IPS-11a (cell line): ENCODE results near the gene TRAF7.
A peak's percentile ranks its signal among the peaks of the same experiment; 100 is the strongest.

Experiments used
- H3K4me3 ChIP-seq: one replicate; pipeline ENCODE4 v1.5.1; 2013; ENCODE audit warnings: low read depth, low read length, control low read depth

The TRAF7 gene

DNA sequence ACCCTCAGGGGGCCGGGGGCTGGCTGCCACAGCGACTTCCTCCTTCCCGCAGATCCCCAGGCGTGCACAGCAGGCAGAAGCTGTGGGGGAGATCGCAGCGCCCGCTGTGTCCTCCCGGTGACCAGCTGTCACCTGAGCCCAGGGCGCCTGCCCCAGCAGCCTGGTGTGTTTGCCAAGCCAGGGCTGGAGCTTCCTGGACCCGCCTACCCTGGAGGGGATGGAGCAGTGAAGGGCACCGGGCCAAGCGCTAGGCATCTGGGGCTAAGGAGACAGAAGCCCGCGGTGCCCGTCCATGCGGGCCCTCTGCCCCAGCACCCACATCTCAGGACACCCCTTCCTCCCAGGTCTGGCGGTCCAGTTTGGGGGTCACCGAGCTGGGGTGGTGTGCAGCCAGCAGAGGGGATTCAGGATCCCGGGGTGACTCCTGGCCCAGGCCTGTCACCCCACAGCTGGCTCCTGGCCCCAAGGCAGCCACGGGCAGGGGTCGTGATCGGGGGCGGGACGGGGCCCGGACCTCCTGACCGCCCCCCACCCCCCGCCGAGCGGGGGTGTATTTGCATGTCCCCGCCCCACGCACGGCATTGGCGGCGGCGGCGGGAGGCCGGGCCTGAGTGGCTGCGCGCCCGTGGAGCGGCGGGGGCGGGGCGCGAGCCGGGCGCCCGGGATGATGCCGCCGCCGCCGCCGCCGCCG, 7.5 kb upstream of the TRAF7 start, which contains the start of gene RAB26:
TSS of gene RAB26 (plus strand) at position 645 of the 691 bp plus-strand sequence. CDS start 159 bp downstream, outside the sequence.
- peak within 1 kb of the TSS; percentile 65 for H3K4me3 ChIP-seq

DNA sequence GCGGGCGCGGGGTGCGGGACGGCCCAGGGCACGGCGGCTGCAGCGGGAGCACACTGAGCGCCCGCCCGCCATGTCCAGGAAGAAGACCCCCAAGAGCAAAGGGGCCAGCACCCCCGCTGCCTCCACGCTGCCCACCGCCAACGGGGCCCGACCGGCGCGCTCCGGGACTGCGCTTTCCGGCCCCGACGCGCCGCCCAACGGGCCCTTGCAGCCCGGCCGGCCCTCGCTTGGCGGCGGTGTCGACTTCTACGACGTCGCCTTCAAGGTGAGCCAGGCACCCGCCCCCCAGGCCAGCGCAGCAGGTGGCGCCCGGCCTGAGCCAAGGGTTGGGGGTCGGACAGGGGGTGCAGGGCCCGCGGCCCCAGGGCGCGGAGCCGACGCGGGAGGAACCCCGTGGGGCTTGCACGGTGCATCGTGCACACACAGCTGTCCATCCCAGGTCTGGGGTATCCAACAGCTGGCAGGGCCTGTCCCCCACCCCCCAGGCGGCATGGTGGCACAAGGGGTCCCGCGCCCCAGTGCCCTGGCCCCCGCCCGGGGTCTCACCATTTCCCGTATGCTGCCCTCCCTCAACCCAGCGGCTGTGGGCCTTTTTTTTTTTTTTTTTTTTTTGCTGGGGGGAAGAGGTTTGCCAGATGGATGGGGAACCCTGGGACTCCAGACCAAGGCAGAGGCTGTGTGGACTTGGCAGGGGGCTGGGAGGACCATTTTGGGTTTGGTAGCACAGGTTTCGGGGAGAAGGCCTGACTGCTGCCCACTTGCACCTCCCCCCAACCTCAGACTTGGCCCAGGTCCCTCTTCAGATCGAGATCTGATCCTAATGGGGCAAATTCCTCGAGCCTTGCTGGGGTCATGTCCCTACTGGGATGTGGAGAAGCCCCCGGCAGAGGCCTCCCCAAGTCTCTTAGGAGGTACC, 6.6 kb upstream of the TRAF7 start:
- H3K4me3 ChIP-seq = peak overlapping the region; percentile 65

DNA sequence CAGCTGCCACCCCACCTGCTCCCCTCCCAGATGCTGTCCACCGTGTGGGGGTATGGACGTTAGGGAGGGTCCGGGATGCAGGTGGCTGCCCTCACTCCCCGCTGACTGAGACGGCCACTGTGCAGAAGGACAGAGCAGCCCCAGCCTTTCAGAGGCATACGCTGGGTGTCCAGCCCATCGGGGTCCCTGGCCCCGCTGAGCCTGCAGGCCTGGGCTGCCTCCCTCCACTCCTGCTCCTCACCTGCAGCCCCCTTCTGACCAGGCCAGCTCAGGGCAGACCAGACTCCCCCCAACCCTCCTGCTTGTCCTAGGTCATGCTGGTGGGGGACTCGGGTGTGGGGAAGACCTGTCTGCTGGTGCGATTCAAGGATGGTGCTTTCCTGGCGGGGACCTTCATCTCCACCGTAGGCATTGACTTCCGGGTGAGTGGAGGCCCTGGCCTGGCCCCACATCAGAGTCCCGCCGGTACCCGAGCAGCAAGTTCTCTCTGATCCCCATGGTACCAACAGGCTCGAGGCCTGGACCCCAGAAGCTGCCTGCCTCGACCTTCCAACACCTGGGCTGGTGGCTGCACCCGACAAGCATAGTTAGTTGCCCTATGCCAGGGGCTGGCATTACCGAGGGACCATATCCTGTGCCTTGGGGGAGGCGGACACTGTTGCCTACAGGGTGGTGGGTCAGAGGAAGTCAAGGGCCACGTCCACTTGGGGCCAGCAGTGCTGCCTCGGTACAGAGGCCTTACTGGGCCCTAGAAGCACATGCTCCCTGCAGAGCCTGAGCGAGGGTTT, 5.8 kb upstream of the TRAF7 start:
- H3K4me3 ChIP-seq = peak overlapping the region; percentile 35

DNA sequence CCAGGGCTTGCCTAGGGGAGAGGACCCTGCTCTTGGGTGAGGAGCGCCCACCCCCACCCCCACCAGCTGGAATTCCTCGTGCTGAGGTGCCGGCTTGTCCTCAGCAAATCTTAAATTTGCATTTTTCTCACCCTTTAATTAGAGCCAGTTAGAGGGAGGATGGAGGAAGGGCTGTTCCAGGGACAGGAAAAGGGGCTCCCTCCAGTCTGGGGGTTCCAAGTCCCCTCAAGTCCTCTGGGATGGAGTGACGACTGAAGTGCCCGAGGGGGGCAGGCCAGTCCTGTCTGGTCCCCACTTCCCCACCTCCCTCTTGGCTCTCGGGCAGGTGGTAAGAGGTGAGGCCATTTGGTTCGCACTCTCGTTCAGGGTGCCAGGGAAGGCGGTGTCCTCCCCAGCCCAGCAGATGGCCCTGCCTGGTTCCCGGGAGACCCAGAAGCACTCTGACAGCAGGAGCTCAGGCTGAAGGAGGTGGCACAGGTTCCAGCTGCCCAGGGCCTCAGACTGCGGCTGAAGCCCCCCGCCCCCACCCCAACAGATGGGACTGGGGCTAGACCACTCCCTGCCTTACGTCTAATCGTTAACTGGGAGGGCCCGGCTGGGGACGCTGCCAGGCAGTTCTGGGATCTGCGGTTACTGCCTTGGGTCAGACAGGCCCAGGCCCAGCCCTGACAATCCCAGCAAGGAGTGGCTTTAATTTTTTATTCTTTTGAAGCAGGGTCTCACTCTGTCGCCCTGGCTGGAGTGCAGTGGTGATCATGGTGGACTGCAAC, 5.0 kb upstream of the TRAF7 start:
- no peak overlapping the region for H3K4me3 ChIP-seq

DNA sequence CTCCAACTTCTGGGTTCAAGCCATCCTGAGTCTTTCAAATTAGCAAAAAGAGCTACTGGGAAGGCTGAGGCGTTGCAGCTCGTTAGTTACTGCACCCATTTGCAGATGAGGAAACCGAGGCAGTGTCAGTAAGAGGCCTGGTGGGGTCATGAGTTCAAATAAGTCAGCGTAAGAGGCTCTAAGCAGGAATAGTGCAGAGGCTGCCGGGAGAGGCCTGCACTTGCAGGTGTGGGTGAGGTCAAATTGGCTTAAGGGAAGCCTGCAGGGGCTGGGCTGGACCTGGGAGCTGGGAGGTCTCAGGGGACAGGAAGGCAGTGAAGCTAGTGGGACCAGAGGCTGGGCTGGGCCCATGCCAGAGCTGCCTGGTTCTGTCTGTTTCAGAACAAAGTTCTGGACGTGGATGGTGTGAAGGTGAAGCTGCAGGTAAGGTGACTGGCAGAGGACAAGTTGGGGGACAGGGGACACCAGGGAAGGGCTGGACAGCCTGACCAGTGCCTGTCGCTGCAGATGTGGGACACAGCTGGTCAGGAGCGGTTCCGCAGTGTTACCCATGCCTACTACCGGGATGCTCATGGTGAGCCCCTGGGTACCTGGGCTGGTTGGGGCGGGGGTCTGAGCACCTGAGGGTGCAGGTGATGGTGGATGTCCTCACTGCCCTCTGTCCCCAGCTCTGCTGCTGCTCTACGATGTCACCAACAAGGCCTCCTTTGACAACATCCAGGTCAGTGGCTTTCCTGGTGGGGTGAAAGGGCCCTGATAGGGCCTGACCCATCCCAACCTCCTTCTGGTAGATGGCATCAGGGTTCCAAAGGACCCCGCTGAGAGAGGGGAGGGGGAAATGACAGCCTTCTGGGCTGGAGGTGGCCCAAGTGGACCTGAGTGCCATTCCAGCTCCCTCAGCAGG, 4.1 kb upstream of the TRAF7 start:
- H3K4me3 ChIP-seq = no peak overlapping the region

DNA sequence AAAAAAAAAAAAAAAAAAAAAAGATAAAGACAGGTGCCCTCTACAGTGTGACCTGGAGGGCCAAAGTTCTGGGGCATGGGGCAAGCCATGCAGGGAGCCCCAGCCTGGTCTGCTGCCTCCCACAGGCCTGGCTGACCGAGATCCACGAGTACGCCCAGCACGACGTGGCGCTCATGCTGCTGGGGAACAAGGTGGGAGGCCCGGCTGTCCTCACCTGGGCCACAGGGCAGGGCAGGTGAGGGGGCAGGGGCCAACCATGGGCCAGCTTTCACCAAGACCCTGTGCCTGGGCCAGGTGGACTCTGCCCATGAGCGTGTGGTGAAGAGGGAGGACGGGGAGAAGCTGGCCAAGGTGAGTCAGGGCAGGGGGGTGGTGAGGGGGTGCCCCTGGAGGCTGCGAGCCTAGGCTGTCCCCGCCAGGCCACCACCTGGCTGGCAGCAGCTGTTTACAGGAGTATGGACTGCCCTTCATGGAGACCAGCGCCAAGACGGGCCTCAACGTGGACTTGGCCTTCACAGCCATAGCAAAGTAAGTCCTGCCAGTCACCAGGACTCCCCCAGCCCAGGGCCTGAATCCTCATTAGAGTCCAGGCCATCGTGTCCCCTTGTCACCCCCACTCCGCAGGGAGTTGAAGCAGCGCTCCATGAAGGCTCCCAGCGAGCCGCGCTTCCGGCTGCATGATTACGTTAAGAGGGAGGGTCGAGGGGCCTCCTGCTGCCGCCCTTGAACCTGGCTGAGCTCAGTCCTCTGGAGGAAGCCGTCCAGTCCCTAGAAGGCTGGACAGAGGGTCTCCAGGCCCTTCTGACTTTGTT, 2.7 kb upstream of the TRAF7 start:
- H3K4me3 ChIP-seq = peak overlapping the region; percentile 99

DNA sequence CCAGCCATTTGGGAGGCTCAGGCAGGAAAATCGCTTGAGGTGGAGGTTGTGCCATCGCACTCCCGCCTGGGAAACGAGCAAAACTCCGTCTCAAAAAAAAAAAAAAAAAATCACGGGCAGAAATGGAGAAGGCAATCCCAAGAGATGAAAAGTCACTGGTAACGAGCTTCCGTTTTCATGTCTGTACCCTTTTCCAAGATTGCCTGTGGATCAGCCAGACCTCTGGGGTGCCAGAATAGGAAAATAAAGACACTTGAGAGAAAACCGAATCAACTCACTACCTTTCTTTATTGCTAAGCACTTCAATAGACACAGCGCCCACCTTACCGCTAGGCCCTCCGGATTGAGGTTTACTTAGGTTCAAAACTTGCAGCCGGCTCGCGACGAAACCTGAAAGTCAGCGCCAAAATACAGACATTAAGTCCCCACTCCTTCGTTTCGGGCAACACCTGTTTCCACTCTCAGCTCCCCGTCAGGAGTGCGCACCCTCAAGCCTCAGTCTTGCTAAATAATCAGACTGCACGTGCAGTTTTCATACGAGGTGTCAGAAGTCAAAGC, 970 bp upstream of the TRAF7 start:
- peak overlapping the region; percentile 99 for H3K4me3 ChIP-seq

DNA sequence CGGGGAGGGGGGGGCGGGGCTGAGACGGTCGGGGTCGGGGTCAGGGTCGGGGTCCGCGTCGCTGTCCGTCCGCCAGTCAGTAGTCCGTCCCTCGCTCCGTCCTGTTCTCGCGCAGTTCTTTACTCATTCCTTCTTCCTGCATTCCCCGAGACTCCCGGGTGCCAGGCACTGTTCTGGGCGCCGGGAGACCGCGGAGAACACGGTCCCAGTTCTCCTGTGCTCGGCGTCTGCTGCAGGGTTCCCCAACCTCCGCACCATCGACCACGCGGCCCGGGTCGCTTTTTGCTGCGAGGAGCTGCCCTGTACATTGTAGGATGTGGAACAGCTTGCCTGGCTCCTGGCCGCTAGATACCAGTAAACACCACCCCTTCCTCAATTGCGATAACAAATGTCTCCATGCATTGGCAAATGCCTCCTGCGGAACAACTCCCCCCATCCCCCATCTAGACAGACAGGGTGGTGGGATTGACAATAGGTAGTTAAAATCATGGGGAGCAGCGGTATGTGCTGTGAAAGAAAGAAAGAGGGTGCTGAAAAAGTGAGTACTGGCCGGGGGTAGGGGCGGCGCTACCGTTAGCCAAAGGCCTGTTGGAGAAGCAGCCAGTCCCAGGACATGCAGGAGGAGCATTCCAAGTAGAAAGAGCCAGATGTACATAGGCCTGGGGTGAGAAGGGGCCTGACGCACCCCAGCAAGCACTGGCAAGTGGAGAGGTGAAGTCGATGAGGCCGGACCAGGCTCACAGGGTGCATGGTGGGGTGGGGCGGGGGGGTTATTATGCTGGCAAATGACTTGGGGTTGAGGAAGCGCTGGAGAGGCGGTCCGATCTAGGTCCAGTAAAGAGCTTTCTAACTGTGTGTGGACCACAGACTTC, 631 bp downstream of the TRAF7 start:
- H3K4me3 ChIP-seq = peak overlapping the region; percentile 91

DNA sequence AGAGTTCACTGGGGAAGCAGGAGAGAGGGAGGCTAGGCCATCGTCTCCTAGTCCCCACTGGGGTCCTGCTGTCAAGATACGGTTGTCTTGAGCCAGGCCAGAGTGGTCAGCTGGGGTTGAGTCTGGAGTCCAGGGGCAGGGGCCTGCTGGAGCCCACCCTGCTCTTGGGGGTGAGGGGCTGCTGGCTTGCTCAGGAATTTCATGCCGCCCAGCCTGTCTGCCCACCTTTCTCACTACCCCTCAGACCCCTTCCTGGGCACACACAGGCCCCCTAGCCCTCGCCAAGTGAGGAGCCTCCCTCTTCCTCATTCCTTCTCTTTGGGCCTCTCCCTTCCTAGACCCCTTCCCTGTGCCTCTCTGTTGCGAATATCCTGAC, 1.3 kb downstream of the TRAF7 start:
- H3K4me3 ChIP-seq = no peak overlapping the region

DNA sequence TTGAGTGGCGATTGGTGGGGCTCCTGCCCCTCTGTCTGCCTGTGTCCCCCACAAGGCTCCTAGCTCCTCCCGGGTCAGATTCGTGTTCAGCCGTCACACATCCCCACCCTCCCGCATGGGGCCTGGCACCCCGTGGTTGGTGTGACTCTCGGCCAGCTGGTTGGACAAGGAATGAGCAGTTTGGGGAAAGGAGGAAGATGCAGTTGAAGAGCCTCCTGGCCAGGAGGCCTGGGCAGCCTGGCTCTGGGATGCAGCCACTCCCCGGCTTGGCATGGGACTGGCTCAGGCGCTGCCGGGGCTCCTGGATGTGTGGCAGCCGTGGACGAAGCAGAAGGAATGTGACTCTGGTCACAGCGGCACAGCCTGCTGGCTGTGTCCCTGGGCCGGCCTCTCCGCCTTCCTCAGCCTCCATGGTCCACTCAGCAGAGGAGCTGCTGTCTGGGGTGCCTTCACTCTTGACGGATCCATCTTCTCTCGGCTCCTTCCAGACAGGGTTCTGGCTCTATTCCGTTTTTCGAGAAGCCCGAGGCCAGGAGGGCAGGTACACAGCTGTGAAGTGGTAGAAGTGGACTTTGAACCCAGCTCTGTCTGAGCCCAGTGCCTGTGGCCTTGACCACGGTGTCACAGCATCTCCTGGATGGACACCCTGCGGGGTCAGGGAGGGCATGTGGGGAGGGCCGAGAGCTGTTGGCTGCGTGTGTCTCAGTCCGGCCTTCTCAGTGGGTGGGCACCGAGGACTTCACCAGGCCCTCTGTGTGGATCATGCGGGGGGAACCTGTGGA, 2.1 kb downstream of the TRAF7 start:
- H3K4me3 ChIP-seq = no peak overlapping the region

DNA sequence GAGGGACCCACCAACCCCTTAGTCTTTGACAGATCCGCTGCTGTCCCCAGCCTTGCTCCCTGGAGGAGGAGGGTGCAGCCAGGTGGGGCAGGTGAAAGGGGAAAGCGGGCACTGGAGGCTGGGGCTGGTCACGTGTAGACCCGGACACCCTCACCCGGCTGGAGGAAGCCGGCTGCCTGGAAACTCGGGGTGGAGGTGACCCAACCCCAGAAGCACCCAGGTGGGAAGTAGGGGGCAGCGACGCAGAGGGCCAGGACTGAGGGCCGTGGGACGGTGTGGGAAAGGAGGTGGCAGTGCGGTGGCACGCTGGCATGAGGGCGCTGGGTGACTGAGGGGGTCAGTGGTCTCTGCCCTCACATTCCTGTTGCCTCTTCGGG, 2.7 kb downstream of the TRAF7 start:
- no peak overlapping the region for H3K4me3 ChIP-seq

DNA sequence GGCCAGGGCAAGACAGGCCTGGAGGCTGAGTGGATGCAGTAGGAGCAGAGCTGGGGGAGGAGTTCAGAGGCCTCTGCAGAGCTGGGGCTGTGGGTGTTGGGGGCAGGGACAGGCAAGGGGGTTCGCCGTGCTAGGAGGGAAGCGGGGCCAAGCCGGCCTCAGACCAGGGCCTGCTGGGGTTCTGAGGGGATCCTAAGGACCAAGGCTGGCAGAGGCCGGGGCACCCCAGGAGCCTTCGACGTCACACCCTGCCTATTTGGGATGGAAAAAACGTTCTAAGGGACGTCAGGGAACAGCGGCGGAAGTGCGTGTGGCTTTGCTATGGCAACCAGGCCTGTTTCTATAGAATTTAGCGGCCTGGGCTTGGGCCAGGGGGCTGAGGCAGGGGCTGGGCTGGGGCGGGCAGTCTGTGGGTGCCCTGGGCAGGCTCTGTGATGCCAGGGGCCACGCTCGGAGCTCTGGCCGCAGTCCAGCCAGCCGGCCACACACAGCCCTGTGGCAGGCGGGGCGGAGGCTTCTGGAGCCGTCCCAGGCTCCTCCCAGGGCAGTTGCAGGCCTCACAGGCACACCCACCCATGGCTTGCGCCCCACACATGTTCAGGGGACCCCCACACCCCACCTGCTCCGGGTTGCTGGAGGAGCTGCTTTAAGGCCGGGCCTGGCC, 3.7 kb downstream of the TRAF7 start:
- no peak overlapping the region for H3K4me3 ChIP-seq

DNA sequence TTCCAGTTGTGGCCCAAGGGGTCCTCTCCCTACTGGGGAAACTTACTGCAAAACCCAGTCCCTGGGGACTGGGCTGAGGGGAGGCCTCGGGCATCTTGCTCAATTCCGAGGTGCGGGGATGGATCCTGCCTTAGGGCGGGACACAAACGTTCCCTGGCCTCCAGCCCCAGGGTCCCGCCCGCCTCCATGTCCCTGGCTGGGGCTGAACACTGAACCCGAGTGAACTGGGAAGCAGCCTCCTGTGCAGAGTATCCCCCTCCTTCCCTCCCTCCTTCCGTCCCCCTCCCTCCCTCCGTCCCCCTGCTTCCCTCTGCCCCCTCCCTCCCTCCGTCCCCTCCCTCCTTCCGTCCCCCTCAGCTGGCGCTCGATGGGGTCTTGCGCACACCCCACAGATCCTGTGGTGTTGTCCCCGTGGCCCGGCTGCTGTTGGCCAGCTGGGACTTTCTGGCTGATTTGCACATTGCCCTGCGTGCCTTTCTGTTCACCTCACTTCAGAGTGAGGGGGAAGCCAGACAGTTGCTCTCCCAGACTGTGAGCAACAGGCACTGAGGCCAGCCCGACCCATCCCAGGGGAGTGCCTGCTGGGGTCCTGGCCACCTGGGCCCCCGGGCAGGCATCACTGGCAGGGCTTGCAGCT, 5.5 kb downstream of the TRAF7 start:
- no peak overlapping the region for H3K4me3 ChIP-seq

DNA sequence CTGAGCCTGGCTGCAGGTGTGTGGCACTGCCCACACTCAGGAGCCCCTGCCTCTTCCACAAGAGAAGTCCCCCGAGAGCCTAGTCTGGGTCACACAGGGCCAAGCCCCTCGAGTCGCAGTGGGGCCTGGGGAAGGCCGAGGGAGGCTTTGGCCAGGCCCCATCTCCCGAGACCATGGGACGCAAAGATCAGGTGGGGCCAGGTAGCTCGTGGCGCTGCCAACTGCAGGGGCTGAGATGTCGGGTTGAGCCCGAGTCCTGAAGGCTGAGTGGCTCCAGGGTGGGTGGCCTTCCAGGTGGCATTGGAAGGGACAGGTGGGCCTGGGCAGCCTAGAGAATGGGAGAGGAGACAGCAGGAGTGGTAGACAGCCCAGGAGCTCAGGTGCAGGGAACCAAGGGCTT, 6.3 kb downstream of the TRAF7 start:
- no peak overlapping the region for H3K4me3 ChIP-seq

DNA sequence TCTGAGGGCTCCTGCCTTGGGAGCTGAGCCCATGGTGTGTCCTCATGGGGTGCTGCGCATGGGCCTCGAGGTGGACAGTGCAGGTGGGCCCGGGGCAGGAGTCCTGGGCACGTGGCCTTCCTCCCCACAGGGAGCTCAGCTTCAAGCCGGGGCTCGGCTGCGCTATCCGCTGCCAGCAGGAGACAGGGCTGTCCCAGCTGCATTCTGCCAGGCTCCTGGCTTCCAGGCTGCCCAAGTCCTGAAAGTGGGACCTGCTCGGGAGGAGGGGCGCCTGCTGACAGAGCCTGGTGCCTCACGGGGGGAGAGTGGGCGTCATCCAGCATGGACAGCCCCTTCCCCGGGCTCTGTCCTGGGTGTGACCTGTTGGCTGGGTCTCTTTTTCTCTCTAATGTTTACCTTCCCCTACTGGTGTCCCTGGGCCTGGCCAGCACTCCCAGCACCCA, 7.1 kb downstream of the TRAF7 start:
- H3K4me3 ChIP-seq = no peak overlapping the region
